HK-2 (cell line): Measurements from ENCODE around the gene ZNF18.
"Not testable (repeated sequence)": the region's sequence is repeated elsewhere in the genome, so short reads cannot be mapped to it uniquely, and the experiment has no call there.

Experiments
- DNase-seq: peaks from one replicate; pipeline ENCODE4 v3.0.0-alpha.2; 2018; ENCODE audit not compliant: unreplicated experiment

The ZNF18 gene

GRCh38 chr17:11986179-11986941 is 10.9 kb downstream of the ZNF18 start:
- DNase-seq: no peak

GRCh38 chr17:11981862-11982261 is 15.4 kb downstream of the ZNF18 start:
- DNase-seq: no peak

DNA sequence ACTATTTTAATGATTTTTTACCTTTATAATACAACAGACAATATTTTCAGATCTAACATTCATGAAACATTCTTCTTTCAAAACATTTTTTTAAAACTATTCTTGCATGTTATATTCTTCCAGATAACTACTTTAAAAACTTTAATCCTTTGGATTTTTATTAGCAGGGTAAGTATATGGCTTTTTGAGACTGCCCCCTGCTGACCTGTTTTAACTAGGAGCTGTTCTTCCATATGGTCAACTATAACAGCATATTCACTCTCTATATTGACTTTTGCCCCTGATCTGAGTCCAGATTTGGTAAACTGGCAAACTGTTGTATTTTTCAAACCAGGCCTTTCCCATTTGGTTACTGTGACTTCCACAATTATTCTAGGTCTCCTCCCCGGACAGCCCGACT is 16.5 kb downstream of the ZNF18 start:
- DNase-seq: no peak

DNA sequence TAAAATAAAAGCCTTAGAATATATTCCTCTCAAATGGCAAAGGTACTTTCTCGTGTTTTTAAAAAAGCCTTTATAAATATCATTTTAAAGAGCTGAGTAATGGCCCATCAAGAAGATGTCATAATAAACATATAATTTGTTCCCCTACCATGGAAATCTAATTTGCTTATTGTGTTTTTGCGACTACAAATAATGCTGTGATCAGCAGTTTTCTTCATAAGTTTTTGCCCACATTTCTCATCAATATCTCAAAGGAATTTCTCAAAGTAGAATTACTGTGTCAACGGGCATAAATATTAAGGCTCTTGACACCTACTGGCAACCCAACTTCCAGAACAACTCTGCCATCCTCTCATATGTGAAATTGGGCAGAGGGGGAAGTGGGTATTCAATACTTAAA is 17.5 kb downstream of the ZNF18 start:
- DNase-seq: no peak

DNA sequence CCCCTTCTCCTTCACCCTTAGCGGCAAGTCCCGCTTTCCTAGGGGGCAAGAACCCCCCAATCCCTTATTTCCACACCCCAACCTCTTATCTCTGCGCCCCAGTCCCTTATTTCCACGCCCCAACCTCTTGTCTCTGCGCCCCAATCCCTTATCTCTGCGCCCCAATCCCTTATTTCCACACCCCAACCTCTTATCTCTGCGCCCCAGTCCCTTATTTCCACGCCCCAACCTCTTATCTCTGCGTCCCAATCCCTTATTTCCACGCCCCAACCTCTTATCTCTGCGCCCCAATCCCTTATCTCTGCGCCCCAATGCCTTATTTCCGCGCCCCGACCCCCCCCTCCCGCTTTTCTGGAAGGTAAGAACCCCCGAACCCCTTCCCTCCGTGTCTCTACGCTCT is 24.5 kb downstream of the ZNF18 start:
- not testable (repeated sequence) for DNase-seq

GRCh38 chr17:11969565-11969964 is 27.7 kb downstream of the ZNF18 start:
- DNase-seq: no peak

GRCh38 chr17:11954936-11955335 is 42.3 kb downstream of the ZNF18 start:
- no peak for DNase-seq

GRCh38 chr17:11953924-11954323 is 43.4 kb downstream of the ZNF18 start:
- no peak for DNase-seq

DNA sequence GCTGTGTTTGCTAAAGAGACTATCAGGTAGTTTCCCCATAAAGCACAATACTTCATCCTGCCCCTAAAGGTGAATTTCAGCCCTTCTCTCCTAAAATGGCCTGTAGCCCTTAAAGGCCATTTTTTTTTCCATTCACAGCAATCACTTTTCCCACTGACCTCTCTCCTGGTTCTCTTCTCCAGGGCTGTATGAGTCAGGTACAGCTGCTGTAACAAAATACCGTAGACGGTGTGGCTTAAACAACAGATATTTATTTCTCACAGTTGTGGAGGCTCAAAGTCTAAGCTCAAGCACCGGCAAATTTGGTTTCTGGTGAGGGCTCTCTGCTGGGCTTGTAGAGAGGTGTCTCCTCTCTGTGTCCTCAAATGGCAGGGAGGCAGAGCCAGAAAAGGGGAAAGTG is 44.7 kb downstream of the ZNF18 start:
- DNase-seq: no peak

DNA sequence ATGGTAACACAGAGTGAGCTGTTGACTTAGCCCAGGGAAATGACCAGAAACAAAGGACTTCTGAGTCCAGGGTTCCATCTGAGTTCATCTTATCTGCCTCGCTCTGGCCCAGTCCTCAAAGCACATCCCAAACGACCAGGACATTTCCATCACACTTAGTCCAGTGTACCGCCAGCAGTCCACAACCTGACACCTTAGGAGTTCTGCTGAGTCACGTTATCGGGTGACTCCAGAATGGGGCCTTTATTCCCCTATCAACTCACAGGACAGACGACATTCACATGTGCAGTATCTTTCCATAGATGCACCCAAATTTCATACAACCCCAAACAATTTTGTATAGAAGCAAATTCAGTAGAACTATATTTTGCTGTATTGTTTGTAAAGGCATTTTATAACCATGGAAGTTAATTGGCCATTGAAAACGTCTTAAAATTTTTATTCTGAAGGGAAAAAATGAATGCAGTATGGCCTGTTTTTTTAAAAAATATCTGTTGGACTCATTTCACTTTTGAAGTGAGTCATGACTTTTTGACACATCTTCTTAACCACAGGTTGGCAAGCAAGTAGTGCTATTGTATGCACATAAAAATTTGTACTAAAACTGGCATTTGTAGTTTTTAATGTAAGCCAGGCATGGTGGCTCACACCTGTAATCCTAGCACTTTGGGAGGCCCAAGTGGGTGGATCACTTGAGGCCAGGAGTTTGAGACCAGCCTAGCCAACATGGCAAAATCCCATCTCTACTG is 46.3 kb downstream of the ZNF18 start:
- DNase-seq: no peak

DNA sequence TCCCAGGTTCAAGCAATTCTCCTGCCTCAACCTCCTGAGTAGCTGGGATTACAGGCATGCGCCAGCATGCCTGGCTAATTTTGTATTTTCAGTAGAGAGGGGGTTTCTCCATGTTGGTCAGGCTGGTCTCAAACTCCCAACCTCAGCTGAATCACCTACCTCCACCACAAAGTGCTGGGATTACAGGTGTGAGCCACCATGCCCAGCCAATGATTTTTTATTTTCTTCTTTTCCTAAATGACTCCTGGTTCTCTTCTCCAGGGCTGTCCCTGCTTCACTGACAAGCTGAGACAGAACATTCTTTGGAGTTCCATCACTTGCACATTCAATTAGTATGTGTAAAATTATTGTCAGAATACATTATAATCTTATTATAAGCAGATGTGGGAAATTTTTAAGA is 47.7 kb downstream of the ZNF18 start:
- not testable (repeated sequence) for DNase-seq

DNA sequence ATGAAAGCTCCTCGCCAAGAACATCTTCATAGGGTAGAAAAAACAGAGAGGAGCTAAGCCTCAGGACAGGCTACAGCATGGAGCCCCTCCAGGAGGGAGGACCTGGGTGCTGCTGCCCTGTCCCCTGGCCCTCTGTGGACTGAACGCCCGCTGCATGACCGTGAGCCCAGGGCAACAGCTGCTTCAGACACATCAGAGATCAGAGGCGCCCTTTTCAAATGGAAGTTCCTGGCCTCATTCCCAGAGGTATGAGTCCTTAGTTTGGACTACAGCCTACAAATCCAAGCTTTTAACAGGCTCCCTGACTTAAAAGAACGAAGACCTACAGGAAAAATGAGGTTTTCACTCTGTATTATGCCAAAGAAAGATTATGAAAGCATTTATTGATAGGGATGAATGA is 48.5 kb downstream of the ZNF18 start:
- DNase-seq: no peak

DNA sequence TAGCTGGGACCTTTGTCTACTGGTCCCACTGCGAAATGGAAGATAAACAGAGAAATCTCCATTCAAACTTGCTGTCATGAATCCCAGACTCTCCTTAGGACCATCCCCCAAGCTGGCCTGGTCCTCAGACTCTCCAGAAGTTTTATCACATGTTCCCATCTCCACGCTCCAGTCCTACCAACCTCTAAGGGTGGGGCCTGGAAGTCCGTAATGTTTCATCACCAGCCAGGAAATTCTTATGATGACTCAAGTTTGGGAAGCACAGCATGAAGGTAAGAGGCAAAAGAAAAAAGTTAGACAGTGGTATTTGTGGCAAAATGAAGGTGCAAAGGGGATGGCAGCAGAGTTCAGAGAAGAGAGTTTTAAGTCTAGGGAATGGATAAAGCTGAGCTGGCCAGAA is 52.7 kb downstream of the ZNF18 start:
- no peak for DNase-seq

GRCh38 chr17:11943759-11944347 is 53.4 kb downstream of the ZNF18 start:
- no peak for DNase-seq

DNA sequence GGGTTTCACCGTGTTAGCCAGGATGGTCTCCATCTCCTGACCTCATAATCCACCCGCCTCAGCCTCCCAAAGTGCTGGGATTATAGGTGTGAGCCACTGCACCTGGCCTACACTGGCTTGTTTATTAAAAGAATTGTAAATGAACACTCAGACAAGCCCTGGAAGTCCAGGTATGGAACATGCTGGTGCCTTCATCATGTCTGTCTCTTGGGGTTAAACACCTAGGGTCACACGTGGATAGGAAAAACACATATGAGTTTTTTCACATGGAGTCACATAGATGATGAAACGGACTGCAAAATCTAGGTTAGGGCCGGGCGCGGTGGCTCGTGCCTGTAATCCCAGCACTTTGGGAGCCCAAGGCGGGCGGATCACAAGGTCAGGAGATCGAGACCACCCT is 54.2 kb downstream of the ZNF18 start:
- not testable (repeated sequence) for DNase-seq

DNA sequence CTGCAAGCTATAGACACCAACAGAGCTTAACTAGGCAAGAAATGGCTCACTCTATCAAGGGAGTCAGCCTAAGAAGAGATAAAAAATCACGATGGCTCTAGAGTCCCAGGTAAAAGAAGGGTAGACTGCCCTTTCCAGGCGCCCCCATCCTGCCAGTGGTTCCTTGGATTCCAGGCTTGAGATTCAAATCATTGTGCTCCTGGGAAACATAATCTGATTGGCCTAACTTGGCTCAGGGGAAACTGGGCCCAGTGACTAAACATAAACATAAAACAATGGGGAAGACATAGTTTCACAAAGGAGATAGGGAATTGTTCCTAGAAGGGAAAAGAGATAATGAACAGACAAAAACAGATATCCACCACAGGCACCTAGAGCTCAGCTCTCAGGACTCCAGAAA is 56.4 kb downstream of the ZNF18 start:
- no peak for DNase-seq

GRCh38 chr17:11935734-11936406 is 61.4 kb downstream of the ZNF18 start:
- peak; percentile 60 for DNase-seq

- DNase-seq: no peak
Observed at GRCh38 chr17:11932337-11932898, 64.9 kb downstream of the ZNF18 start.

DNA sequence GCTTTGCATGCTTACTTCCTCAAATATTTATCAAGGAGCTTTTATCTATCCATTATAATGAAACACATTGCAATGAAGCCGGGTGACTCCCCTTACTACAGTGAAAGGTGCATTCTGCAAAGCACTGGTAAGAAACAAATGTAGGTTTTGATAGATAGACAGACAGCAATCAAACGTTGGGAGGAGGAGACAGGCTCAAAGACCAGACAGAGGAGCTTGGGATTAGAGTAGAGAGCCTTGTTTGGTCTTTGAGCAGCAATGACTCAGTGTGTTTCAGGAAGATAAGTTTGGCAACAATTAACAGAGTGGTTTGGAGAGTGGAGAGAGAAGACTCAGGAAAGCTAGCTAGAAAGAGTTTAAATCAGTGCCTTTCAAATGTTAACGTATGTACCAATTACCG is 68.8 kb downstream of the ZNF18 start:
- DNase-seq: no peak
